Myocyte (in vitro differentiated cells): ENCODE data around the gene RAB1A. TPM values are rescaled to one million over a fixed set of nuclear protein-coding genes. Genes with fewer than 3 reads are reported as not detected.

Experiments
- DNase-seq: peaks from one replicate; pipeline ENCODE4 v3.0.0-alpha.2; 2012; ENCODE audit warnings: low read depth
- total RNA-seq: library from RNA; depleted of rRNA; stranded (reverse); fragments of >200 nt; gene quantifications from 2 replicates; pipeline ENCODE4 v1.2.3, GENCODE V29; 2014

The RAB1A gene
- total RNA-seq, 1 donor from 2014 or later: 117 TPM

DNA sequence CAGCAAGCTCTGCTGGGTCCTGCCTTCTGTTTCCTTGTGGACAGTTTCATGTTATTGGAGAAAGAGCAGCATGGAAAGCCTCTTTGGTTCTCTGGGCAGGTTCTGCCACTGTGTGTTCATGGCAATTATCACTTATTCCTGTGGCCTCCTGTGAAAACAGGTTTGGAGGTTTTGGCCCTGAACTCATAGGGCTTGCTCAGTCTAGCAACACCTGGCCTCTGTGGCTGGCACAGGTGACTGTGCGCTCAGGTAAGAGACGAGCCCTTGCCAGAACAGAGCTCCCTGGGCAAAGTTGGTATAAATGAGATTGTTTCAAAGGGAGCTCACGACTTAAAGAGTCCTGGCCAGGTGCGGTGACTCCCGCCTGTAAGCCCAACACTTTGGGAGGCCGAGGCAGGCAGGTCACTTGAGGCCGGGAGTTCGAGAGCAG lies 68.0 kb downstream of the RAB1A start:
- no peak for DNase-seq

DNA sequence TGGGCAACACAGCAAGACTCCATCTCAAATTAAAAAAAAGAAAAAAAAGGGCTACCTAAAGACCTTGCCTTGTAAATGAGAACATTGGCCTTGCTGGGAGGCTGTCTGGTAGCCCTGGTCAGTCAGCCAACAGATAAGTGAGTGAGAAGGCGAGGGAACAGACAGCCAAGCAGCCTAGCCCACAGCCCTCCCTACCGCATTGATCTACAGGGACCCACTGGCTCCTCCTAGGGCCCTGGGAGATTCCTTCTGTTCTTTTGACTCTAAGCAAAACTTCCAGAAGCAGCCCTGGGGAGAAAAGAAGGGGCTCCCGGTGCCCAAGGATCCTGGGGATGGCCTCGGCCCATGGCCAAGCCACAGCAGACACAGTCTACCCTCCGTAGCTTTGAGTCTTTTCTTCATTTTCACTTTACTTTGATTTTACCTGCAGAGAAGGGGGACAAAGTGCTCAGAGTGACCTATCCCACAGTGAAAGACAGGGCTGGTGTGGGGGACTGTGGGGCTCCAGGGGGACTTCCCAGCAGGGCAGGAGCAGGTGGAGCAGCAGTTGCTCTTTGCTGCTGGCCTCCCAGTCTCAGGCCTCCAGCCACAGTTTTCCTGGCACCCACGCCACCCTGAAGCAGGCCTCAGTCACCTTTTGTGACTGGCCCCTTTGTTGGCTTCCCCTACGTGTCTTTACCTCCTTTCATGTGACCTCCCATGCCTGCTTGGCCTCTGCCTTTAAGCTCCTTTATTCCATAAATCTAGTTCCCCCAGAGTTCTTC lies 68.6 kb downstream of the RAB1A start:
- peak; percentile 57 for DNase-seq

DNA sequence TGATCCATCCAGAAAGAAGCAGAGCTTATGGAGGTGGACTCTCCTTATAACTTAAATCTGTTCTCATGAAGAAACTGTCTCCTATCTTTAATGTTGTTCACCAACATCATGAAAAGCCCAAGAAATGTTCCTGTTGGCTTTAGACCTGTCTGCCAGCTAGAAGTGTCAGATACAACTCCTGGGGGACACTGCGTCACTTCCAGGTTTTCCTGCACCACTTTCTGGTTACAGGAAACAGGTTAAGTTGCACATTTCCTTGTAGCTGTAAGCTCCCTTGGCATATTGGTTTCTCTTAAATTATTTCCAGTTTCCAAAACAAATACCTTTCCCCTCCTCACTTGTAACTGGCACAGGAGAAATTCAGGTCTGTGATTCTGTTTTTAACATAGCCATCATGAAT lies 70.8 kb downstream of the RAB1A start:
- DNase-seq: no peak

DNA sequence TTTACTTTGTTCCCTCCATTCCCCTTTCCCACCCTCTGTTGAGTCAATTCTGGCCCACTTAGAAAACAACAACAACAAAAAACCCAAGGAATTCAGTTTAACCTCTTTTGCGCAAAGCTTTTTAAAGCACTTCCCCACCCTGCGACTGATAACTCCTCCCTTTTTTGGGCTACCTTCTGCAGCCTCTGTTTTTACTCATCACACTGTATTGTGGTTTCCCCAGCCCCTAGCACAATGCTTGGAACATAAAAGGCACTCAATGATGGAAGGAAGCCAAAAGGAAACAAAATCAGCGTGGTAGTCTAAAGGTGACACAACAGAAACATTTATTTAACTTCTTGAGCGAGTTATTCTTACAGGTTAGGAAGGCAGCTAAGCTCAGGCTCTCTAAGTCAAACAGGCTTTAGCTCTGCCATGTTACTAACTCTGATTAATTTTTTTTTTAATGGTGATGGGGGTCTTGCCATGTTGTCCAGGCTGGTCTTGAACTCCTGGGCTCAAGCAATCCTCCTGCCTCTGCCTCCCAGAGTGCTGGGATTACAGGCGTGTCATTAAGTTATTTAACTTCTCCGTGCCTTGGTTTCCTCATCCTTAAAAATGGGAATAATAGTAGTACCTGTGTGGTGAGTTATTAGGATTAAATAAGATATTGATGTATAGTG lies 72.4 kb downstream of the RAB1A start:
- peak; percentile 71 for DNase-seq

DNA sequence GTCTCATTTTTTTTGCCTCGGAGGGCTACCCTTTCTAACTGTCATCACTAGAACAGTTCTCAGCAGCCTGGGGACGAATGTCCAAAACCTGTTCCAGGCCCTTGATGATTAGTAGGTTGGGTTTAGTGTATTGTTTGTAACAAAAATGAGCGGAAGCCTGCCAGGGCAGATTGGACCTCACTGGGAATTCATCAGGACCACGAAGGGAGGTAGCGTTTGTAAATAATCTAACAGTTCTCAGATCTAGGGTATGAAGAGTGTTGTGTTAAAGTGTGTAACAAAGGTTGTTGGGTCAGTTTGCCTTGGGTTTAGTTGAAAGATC lies 72.9 kb downstream of the RAB1A start:
- DNase-seq: no peak

DNA sequence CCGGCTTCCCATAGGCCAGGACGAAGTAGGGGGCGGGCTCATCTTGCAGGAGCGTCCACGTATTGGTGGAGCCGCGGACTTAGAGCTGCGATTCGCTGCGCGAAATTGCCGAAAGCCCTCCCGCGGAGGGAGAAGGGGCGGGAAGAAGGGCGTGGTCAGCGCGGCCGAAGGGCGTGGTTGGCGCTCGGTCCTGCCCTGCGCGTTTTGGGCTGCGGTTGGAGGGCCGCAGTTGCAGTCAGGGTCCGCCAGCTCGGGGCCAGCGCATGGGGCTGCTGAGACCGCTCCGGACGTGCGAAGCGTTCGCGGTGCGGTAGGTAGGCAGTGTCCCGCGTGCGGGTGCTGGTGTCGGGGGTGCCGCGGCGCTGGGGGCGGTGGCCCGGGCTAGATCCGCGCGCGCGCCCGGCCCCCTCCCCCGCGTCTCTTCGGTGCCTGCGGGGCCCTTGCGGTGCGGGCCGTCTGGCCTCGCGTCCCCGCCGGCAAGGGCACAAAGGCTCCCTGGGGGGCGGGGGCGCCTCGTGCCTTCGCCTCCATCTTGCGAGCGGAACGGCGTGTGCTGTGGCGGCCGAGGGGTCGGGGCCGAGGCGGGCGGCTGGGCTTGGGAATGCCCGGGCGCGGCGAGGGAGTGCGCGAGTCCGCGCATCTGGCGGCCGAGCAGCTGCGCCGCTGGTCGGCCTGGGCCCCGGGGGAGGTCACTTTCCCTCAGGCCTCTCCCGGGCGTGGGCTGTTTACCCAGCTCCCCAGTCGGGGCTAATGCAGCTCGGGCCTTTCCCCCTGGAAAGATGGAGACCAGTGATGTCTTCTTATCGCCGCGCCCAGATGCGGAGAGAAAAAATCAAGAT lies 73.5 kb downstream of the RAB1A start, which contains the start of gene CEP68:
Gene CEP68 (plus strand): TSS at position 202 of the 839 bp plus-strand sequence. CDS start 13,029 bp downstream, outside the sequence.
- peak; percentile 98 for DNase-seq

DNA sequence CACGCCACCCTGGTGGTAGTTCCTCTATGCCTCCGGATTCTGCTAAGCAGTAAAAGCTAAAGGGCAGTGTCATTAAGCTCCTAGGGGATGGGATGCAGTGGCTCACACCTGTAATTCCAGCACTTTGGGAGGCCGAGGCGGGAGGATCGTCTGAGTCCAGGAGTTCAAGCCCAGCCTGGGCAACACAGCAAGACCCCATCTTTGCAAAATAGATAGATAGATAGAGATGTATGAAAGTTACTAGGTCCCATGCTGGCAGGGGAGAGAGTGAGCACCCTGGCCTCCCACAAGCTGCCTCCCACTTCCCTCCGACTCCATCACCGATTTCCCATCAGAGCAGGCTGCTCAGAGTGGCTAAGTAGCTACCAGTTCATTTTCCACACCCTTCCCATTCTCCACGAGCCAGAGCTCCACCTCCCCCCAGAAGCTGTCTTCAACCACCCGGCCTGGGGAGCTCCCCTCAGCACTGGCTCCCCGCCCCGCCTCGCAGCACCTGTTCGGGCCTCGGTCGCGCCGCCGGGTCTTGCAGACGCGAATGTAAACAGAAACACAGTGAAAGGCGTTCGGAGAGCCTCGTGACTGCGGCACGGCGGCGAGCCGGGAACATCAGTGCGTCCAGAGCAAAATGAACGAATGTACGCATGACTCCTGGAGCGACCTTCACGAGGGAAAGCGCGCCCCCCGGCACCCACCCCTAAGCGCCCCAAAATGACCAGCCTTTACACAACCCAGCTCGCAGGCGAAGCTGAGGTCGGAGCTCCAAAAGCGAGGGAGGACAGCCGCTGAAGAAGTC lies 74.3 kb downstream of the RAB1A start:
- DNase-seq: peak; percentile 89

DNA sequence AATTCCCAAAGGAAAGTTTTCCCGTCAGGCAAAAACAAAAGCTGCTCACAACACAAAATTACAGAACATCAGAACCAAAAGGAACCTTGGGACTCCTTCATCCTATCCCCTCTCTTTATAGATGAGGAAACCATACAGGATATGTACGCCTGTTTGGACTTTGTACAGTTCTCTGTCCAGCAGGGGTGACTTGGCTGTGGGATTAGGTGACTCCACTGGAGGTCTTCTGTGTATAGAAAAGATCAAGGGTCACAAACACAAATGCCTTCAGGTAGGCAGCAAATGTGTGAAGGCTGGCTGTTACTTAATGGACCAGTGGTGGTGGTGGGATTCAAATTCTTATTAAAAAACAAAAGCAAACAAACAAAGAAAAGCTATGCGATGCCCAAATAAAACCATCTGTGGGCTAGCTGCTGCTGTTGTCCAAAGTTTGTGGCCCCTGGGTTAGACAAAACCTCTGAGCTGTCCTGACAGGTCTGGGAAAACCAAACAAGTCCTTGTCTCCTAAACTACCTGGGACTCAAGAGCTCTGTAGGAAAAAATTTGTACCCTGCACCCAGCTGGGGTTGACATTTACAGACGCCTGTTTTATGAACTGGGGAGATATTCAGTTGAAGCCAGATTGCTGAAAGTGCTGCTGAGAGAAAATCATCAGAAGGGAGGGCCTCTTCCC lies 75.0 kb downstream of the RAB1A start:
- no peak for DNase-seq

DNA sequence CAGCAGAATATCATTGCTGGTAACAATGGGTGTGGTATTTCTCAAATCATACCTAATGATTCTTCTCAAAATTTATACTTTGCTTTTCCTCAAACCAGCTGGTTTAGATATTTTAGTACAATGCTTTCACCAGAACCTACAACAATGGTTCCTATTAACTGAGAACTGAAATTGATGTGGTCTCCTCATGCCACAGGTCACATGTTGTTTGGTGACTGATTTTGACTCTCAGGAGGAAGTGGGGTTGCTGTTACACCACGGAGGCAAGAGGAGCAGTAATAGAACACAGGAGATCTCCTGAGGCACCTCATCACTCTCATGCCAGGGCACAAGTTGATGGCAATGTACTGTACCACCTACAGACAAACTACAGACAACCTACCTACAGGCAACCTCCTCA lies 76.7 kb downstream of the RAB1A start:
- no peak for DNase-seq

DNA sequence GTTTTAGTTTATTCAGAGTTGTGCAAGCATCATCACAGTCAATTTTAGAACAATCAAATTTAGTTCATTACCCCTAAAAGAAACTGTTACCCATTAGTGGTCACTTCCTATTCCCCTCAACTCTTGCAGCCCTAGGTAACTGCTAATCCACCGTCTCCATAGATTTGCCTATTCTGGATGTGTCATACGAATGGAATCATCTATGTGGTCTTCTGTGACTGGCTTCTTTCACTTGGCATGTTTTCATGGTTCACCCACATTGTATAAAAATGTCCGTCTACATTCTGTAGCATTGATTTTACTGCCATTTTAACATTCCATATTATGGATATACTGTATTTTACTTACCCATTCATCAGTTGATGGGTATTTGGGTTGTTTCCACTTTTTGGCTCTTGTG lies 79.0 kb downstream of the RAB1A start:
- no peak for DNase-seq

DNA sequence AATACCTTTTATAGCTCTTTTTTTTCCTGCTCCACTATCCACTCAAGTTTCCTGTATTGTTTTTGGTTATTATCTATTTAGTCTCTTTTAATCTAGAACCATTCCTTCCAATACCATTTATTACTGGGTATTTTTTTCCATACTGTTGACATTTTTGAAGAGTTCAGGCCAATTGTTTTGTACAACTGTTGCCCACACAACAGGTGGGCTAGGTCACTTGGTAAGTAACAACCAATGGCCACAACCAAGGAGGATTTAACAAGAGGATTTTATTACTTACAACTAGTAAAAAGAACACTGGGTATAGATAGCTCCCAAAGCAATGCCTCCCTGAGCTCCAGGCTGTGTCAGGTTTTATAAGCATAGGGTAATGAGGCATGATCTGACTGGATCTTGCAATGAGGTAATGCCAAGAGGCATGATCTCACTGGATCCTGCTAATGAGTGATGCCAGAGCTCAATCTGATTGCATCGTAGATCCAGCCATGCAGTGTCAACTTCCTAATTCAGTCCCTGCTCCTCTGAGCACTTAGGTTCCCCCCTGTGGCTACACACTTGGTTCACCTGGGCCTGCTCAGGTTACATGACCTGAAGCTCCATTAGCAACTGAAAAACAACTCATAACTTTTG lies 80.8 kb downstream of the RAB1A start:
- DNase-seq: peak; percentile 28

DNA sequence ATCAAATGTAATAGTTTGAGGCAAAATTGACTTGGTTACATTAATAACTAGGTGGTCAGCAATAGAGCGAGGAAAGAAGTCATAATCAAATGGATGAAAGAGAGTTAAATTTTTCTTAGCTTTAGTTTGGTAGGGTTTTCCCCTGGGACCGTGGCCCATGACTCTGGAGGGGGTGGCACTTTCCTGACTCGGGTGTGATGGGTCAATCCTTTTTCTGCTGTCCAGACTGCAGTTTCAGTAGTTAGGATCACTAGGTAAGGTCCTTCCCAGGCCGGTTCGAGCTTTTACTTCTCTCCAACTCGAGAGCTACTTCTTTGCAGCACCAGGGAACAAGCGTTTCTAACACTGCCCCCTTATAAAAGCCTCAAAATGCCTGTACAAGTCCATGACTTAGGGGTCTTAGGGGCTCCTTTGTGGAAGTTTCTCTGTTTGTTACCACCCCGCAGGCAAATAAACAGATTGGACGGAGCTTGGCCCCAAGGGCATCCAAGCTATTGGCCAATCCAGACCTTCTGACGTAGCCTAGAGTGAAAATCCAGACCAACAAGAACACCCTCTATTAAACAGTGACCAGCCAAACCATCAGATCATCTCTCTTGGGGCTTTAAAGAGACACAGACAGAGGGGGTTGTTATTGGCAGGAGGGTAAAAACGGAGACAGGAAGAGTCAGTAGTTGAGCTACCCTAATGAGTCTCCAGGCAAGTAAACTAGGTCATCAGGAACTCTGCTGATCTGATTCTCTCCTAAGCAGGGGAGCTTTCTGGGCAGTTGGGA lies 83.1 kb downstream of the RAB1A start:
- DNase-seq: no peak

DNA sequence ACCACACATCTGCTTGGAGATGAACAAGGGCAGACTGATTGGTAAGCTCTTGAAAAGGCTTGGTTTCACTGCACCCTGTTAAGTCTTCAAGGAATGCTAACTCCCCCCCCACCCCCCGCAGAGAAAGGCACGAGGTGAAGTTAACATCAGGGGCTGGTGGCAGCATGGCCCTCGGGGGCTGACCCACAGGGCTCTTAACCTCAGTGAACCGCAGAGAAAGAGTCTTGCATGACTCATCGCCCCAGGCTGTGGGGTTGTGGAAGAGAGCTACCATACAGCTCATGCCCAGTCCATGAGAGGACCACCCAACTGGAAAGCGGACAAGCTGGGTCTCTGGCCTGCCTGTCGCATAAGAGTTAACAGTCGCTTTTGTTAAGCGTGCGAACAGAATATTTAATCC lies 84.3 kb downstream of the RAB1A start:
- DNase-seq: peak; percentile 70

DNA sequence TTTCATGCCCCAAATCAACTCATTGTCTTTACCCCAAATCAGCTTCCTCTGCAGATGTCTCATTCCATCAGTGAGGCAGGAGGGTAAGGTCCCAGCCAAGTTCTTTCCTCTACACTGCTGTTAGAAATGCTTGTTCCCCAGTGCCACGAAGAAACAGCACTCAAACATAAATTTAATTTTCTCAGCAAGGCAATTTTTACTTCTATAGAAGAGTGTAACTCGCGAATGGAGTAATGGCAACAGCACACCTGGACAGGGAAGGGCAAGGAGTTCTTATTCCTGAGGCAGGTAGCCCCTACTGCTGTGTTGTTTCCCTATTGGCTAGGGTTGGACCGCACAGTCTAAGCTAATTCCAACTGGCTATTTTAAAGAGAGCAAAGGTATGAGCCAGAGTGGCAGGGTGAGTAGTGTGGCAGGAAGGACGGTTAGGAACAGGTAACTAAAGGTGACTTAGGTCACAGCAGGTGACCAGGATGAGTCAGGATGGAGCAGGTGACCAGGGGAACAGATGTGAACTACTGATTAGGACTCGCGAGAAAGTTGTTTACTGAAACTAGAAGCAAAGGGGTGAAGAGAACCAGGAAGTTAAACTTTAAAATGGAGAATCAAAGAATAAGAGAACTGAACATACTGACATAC lies 85.7 kb downstream of the RAB1A start:
- no peak for DNase-seq

DNA sequence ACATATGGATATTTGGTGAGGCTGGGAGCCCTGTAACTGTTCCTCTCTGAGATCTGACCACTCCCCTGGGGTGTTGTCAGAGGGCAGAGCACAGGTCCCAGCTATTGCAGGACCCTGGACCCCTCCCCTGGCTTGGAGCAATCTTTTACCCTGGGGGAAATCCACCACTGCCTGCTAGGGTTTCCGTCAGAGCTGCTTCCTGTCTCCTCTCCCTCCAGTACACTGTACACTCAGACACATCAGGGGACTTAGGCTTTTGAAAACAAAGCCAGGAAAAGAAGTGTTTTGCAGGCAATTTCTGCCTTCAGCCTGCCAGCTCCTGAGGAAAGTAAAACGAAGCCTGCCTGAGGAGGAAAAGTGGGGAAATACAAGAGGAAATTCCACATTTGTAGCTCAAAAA lies 86.9 kb downstream of the RAB1A start:
- DNase-seq: no peak

DNA sequence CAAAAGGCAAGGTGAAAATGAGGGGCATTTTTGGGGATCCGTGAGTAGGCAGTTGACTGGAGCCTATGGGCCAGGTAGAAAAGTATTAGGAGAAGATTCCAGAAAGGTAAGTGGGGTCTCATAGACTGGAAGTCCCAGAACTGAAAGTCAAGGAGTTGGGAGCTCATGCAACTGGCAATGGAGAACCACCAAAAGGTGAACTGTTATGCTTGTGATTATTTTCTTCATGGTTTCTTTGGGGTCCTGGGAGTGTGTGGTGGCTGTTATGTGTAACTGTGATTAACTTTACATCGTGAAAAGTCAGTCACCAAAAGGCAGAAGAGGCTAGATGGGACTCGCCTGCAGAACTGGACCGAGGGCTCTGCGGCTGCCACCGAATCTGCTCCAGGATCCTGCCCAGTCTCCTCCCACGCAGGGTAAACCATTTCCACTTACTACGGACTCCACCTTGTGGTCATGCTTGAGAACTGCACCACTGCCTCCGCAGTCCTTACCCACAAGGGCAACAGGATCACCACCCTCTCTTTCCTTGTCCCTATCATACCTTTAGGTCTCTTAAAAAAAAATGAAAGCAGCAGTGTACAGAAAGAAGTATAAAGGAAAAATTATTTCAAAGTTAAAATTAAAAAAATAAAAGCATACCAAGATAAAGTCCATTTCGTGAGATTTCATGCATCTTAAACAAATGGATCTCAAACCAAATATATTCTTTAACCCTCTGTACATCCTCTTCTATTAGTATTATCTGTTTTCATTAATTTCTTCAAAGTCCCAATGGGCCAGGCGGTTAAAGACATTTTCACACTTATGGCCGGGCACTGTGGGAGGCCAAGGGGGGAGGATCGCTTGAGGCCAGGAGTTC lies 89.3 kb downstream of the RAB1A start:
- peak; percentile 81 for DNase-seq

DNA sequence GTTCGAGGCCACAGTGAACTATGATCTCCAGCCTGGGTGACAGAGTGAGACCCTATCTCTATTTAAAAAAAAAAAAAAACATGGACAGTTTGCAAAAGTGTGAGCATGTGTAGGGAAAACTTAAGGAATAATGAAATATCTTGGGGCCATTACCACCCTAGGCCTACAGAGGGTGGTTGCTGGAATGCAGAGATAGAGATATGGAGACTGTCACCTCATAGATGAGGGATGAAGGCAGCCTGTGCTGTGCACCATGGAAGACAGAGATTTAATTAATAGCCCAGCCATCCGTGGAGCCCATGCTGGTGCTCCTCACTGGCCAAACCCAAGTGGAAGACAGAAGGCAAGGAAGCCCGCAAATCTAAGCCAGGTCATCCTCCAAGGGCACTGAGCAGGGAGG lies 90.3 kb downstream of the RAB1A start:
- DNase-seq: no peak

DNA sequence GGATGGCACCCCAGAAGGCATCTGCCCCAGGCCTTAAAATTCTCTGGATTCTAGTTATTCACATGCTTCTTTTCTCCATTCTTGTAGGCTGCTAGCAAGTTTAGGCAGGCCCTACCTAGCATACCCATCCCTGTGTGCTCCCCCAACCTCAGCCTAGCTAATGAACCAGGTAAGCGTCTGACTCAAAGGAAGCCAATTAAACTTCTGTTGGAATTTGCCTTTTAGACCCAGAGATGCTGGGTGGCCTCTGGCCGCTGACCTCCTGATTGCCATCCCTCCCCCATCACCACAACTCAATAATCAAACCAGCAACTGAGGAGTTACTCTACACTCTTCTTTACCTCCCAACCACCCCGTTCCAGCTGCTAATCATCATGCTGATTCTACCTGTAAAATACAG lies 92.7 kb downstream of the RAB1A start:
- no peak for DNase-seq
